Measurements from ENCODE around the gene RRAD. TPM values are rescaled to one million over a fixed set of nuclear protein-coding genes. Genes with fewer than 3 reads are reported as not detected.

The RRAD gene
- total and polyA plus RNA-seq, 2 donors (not counting 3 experiments of a cell fraction or from before 2014, with no cell fraction given) = 0.22 to 0.48 TPM

GRCh38 chr16:66904846-66905632, 20.3 kb downstream of the RRAD start:
- no peaks in the 10 kb centered on the region for H3K9me1 ChIP-seq (replicated peaks; ENCODE audit: control insufficient read depth, extremely low read depth, insufficient read depth, low read length)
- H2AFZ ChIP-seq (ENCODE audit: low read depth, low read length) = no peak overlapping the region
- FAIRE-seq = no peak
- H3K9me3 ChIP-seq (replicated peaks; ENCODE audit: control insufficient read depth, insufficient read depth, low read length) = no peaks in the 10 kb centered on the region
- no peaks in the 10 kb centered on the region for H3K79me2 ChIP-seq (ENCODE audit: control insufficient read depth, insufficient read depth, low read length)
- no peaks in the 10 kb centered on the region for H4K20me1 ChIP-seq (replicated peaks; ENCODE audit: control insufficient read depth, extremely low read depth, insufficient read depth, low read length)
- CTCF ChIA-PET = interaction anchor here (0.5 to 1.6 kb wide), 2 partner anchors 9 to 18 kb away, joined by 3 to 4 read pairs; no protein-coding TSS in a partner anchor
- H3K4me1 ChIP-seq (ENCODE audit: control insufficient read depth, extremely low read depth, insufficient read depth, low read length) = peaks cover 4% of the 10 kb centered on the region
- H3K4me3 ChIP-seq (replicated peaks in 1 of 3; ENCODE audit: insufficient read depth in 1 of 3, low read depth in 1 of 3, low read length in 3 of 3) = no peak overlapping the region
- dilution Hi-C loops (cut with MboI; ENCODE audit: extremely low pct_ligation_motif_present, low sequenced_read_pairs) = no loop called here
- no peak overlapping the region for H3K27ac ChIP-seq (ENCODE audit: insufficient read depth, low read depth, low read length)
- no peaks in the 10 kb centered on the region for H3K27me3 ChIP-seq (ENCODE audit: control insufficient read depth in 2 of 2, insufficient read depth in 2 of 2, low read length in 2 of 2)
- no peaks in the 10 kb centered on the region for H3K36me3 ChIP-seq (ENCODE audit: control insufficient read depth in 2 of 2, extremely low read depth in 1 of 2, insufficient read depth in 2 of 2, low read length in 2 of 2)
- H3K9ac ChIP-seq (replicated peaks; ENCODE audit: extremely low read depth, insufficient read depth, low read length) = no peak overlapping the region
- POLR2A ChIA-PET = no interaction called here
- no peak for TF ChIP-seq POLR2A (IDR thresholded peaks at IDR 0.05; ENCODE audit: low read depth, low read length)
- H3K4me2 ChIP-seq (ENCODE audit: insufficient read depth, low read length) = no peak overlapping the region
- no TSS peak for BruUV-seq (replicated peaks)
- intact Hi-C loops (cut with micrococcal nuclease) = no loop called here
- no peak for DNase-seq (ENCODE audit: low read depth, low spot score)

DNA sequence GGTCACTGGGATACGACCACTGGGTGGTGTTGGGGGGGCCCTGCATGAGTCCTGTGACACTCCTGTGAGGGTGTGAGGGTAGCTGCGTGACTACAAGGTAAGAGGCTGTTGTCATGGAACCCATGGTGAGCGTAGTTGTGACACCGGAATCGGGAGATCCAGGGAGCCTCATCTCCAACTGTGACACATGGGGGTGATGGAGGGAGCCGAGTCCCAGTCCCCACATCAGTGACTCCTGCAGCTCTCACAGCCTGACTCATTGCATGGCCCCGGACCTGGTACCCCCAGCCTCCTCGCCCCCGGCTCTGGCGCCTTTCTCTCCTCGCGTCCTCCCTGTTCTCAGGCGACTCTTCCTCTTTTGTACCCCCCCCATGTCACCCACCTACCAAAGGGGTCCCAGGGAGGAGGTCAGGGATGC, 20.9 kb downstream of the RRAD start:
- dilution Hi-C loops (cut with MboI; ENCODE audit: extremely low pct_ligation_motif_present, low sequenced_read_pairs) = no loop called here

More for the DNA sequence above, 20.9 kb downstream of the RRAD start:
- TF ChIP-seq FOS (IDR thresholded peaks at IDR 0.05; ENCODE audit: borderline replicate concordance, insufficient read depth, low read length) (no peak), MAX (IDR thresholded peaks at IDR 0.05; ENCODE audit: insufficient read depth, insufficient read length) (no peak), POLR2A (IDR thresholded peaks at IDR 0.05; ENCODE audit: low read depth, low read length) (no peak), EZH2 (IDR thresholded peaks at IDR 0.05; ENCODE audit: borderline replicate concordance, low read depth, low read length, severe bottlenecking) (no peak), JUN (IDR thresholded peaks at IDR 0.05; ENCODE audit: borderline replicate concordance, insufficient read depth, insufficient read length, low read depth) (no peak), CTCF (IDR thresholded peaks at IDR 0.05; ENCODE audit: extremely low read depth in 1 of 2, insufficient read depth in 1 of 2, low read depth in 1 of 2, low read length in 2 of 2) (no peak), MYC (IDR thresholded peaks at IDR 0.05; ENCODE audit: low read depth, low read length) (no peak), GATA2 (IDR thresholded peaks at IDR 0.05; ENCODE audit: insufficient read depth, insufficient read length, low read depth, low read length) (no peak), POLR2AphosphoS5 (IDR thresholded peaks at IDR 0.05; ENCODE audit: insufficient read depth, low read depth, low read length) (no peak)
- no peaks in the 10 kb centered on the region for H3K9me3 ChIP-seq (replicated peaks; ENCODE audit: control insufficient read depth, insufficient read depth, low read length)
- H3K79me2 ChIP-seq (ENCODE audit: control insufficient read depth, insufficient read depth, low read length) = no peaks in the 10 kb centered on the region
- intact Hi-C loops (cut with micrococcal nuclease) = no loop called here
- FAIRE-seq (no peak), DNase-seq (ENCODE audit: low read depth, low spot score) (no peak)
- H3K27me3 ChIP-seq (ENCODE audit: control insufficient read depth in 2 of 2, insufficient read depth in 2 of 2, low read length in 2 of 2) = no peaks in the 10 kb centered on the region
- H3K4me3 ChIP-seq (replicated peaks in 1 of 3; ENCODE audit: insufficient read depth in 1 of 3, low read depth in 1 of 3, low read length in 3 of 3) = no peak overlapping the region
- BruUV-seq (replicated peaks) = no TSS peak
- H4K20me1 ChIP-seq (replicated peaks; ENCODE audit: control insufficient read depth, extremely low read depth, insufficient read depth, low read length) = no peaks in the 10 kb centered on the region
- ChIA-PET CTCF (interaction anchor here (0.9 to 1.6 kb wide), 2 partner anchors 9 to 50 kb away, joined by 3 to 4 read pairs; no protein-coding TSS in a partner anchor), POLR2A (no interaction called here)
- peaks cover 8% of the 10 kb centered on the region for H3K4me1 ChIP-seq (ENCODE audit: control insufficient read depth, extremely low read depth, insufficient read depth, low read length)
- H3K36me3 ChIP-seq (ENCODE audit: control insufficient read depth in 2 of 2, extremely low read depth in 1 of 2, insufficient read depth in 2 of 2, low read length in 2 of 2) = no peaks in the 10 kb centered on the region
- no peak overlapping the region for H3K4me2 ChIP-seq (ENCODE audit: insufficient read depth, low read length)
- H3K9me1 ChIP-seq (replicated peaks; ENCODE audit: control insufficient read depth, extremely low read depth, insufficient read depth, low read length) = no peaks in the 10 kb centered on the region
- H2AFZ ChIP-seq (ENCODE audit: low read depth, low read length) = no peak overlapping the region
- H3K27ac ChIP-seq (ENCODE audit: insufficient read depth, low read depth, low read length) = no peak overlapping the region
- no peak overlapping the region for H3K9ac ChIP-seq (replicated peaks; ENCODE audit: extremely low read depth, insufficient read depth, low read length)
